ENCODE results near the gene MAPK4.

DNA sequence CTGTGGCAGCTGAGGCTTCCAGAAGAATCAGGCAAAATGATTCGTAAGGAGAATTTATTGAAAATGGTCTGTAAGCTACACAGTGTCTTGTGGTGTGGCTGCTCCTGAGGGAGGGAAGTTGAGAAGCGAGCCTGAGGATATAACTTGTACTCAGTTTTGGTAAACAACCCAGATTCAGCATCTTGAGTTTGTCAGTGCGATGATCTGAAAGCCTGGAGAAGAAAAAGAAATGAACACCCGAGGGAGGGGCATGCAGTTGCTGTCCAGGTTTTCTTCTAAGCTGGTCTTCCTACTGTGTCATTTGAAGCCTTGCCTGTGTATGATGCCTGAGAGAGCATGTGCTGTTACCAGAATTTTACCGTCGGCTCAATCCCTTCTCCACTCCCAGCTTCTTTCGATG lies 87.3 kb downstream of the MAPK4 start:
- TF ChIP-seq SUZ12 (IDR thresholded peaks at IDR 0.05; ENCODE audit: extremely low read depth, insufficient read depth, insufficient read length) (no peak), YY1 (IDR thresholded peaks at IDR 0.05; ENCODE audit: insufficient read depth, insufficient read length) (no peak)

All from NT2/D1 (cell line).